ENCODE measurements around the gene TMBIM4.

TMBIM4 gene

DNA sequence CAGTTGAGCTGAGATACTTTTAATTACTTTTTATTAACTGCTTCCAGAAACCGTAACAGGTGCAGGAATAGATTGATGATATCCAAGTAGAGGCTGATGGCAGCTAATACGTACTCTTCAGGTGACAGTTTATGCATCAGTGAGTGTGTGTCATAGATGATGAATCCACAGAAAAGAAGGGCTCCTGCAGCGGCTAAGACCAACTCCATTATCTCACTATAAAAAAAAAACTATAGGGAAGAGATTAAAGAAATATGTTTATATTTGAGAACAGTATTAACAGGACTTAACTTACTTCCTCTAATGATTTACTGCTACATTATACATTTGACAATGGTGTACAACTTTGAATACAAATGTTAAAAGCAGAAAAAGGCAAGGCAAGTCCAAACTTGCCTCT is 31.9 kb downstream of the TMBIM4 start:
- no peak for DNase-seq

DNA sequence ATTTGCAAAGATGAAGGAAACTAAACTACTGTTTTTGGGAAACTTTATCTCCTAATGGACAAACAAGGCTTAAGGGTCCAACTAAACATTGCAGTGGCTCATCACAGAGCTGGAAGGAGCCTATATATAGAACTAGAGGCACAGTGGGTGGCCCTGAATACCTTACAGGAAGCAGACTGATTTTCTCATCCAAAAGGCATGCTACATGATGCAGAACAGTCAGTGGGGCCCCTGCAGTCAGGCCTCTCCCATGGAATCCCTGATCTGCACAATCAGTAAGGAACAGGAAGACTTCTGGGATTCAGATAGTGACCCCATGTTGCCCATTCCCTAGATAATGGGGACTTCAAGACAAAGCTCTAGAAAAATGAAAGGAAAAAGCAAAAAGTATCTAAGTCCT is 37.4 kb downstream of the TMBIM4 start:
- no peak for DNase-seq

DNA sequence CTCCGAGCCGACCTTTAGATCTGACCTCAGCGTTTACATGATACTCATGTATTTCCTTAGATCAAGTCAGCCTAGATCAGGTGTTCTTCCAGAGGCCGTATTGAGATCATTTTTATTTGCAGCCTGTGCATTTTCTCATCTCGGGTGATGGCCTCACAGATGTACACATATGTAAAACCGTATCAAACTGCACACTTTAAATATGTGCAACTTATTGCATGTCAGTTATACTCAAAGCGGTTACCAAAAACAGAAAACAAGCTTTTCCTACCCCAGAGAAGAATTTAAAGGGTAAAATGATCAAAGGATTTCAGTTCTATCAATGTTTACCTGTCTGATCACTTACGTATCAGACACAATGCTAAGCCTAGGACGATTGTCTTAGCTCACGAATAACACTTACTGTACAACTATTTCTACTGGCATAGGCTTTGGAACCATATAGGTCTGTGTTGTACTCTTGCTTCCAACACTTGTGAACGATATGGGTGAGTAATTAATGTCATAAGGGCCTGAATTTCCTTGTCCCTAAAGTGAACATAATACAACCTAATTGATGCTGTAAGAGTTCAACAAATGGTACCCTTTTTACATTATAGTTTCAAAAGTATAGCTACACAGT is 38.6 kb downstream of the TMBIM4 start:
- no peak for DNase-seq

DNA sequence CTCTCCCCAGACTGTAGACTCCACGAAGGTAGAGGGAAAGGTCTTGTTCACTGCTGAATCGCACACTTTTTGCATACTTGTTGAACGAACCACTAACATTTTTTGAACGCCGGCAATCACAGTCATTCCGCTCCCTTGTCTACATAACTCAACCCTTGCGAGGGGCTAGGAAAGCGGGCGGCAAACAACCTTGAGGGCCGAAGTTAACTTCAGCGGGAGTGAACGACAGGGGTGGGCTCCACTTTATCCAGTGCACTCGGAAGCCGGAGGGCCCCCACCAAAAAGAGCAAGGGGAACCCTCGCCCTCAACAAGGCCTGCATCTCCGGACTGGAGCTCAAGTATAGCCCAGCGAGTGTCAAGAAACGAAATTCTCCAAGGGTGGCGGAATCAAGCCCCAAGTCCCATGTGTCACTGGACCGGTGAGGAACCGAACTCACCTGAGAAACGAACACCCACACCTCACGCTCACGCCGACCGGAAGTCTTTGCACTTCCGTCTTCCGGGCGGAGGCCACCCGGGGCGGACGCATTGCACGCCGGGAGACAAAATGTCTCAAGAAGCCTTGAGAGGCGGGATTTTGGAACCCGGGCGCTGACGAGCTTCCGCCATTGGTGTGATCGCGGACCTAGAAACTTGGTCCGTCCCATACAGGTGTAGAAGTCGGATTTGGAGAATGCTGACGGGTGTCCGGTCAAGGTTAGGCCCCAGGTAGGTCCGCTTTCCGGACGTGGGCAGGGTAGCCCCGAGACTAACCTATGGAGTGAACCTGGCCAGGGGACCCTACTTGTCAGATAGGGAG is 39.3 kb downstream of the TMBIM4 start, which contains the start of gene LLPH:
Gene LLPH (minus strand): TSS at position 484 of the 800 bp plus-strand sequence. CDS start 1,644 bp downstream, outside the sequence.
- DNase-seq, result peak; percentile 95

DNA sequence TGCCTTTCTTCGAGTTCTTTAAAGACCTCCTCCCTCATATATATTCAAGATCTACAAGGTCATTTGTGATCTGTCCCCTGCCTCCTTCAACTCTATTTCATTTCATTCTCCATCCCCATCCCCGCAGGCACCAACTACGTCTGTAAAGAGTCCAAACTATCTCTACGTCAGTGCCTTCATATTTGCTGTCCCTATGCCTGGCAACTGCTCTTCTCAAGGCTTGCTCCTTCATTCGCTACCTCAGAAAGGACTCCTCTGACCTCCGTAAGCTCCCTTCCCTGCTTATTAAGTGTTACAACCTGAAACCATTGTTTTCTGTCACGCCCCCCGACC is 39.9 kb downstream of the TMBIM4 start:
- DNase-seq, result no peak

DNA sequence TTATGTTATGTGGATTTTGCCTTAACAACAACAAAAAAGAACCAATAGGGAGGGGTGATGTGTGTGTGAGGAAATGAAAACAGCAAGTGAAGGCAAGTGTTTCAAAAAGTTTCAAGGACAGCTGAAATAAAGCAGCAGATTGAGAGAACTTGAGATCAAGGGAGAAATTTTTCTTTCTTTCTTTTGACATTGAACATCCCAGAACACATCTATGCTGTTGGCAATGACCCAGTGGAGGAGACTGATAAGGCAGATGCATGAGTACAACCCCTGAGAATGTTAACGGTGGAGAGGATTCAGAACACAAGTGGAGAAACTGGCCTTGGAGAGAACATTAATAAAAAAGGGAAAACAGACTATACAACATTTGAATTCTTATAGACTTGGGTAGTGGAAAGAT is 42.1 kb downstream of the TMBIM4 start:
- no peak for DNase-seq

DNA sequence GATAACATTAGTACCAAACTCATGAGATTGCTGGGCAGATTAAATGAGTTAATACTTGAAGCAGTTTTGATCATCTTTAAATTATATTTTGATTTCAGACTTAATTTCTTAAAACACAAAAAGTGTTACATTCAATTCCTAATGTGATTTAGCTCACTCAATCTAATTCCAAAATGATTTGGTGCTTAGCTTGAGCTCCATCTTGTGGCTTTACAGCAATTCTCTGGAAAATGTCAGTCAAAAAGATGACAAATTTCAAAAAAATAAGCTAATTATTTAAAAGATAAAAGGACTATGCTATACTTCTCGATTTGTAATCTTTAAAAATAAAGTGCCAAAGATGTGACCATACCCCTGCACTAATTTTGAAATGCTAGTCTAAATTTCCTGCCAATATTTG is 49.3 kb downstream of the TMBIM4 start:
- DNase-seq, result no peak

DNA sequence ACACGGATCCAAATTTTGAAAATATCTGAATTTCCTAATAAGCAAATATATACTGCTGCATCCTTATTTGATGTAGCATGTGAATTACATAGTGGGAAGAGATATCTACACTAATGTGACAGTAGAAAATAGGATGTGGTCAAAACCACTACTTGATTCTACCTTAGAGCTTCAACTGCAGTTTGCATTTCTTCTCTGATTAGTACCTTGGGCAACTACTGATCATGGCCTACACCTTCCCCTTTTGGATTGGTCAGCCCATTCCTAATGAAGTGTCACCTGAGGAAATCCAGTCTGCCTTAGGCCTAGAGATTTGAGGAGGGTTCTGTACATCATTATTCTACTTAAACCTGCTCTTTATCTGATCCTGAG is 49.9 kb downstream of the TMBIM4 start:
- no peak for DNase-seq

DNA sequence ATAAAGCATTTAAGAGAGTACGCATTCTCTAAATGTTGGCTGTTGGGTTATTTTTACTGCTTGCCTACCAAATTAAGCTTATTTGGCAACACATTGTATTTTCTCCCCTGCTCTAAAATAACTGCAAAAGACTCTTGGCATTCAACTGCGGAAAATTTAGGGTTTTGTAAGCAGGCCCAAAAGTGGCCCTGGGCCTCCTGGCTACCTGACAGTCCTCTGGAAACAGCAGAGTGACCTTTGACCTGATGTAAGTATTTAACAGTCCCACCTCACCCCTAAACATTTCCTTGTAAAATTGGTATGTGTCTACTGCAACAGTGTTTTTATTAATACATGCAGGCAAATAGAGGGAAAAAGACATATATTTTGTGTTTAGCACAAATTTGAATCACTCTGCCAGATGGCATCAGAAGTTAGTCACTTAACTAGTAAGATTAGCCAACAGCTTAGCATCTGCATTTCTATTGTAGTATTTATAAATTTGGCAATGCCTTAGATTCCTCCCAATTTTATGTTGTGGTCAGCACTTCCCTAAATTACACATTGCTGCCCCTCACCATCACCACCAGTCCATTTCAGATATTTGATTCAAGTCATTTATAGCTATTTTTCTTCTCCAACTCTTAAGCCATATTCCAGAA is 50.4 kb downstream of the TMBIM4 start:
- DNase-seq, result no peak

DNA sequence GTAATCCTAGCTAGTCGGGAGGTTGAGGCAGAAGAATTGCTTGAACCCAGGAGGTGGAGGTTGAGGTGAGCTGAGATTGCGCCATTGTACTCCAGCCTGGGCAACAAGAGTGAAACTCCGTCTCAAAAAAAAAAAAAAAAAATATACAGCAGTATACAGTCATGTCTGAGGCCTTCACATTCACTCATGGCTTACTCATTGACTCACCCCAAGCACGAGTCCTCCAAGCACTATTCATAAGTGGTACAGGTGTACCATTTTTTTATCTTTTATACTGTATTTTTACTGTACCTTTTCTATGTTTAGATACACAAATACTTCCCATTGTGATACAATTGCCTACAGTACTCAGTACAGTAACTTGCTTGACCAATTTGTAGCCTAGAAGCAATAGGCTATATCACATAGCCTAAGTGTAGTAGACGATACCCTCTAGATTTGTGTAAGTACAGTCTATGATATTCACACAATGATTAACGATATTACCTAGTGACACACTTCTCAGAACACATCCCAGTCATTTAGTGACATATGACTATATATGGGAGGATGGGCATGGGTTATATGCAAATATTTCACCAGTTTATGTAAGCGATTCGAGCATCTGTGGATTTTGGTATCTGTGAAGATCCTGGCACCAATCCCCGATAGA is 51.4 kb downstream of the TMBIM4 start:
- no peak for DNase-seq

DNA sequence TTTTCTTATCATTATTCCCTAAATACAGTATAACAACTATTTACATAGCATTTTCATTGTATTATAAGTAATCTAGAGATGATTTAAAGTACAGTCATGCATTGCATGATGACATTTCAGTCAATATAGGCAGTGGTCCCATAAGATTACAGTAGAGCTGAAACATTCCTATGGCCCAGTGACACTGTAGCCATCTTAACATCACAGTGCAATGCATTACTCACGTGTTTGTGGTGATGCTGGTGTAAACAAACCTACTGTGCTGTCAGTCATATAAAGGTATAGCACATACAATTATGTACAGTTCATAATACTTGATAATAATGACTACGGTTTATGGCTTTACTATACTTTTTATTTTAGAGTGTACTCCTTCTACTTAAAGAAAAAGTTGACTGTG is 52.6 kb downstream of the TMBIM4 start:
- DNase-seq, result no peak

DNA sequence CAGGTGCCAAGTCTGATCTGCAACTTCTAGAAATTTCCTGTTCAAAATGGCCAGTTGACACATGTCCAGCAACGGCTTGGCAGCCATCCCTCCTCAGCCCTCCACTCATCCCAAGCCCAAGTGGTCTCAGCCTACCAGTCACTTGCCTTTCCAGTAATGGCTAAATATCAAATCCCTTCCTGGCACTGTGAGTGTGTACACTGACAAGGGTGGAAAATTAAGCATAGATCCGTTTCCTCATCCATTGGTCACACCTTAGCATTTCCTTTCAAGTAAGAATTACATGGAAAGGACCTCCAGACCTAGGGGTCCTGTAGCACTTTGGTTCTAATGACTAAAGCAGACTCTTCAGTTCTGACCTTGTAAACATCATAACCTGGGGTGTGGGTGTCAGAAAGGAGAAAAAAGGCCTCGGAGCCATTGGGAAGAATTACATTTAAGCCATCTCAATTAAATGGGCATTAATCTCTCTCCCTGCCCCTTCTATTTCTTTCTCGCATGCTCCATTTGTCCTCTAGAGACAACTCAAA is 54.7 kb downstream of the TMBIM4 start:
- DNase-seq, result no peak

DNA sequence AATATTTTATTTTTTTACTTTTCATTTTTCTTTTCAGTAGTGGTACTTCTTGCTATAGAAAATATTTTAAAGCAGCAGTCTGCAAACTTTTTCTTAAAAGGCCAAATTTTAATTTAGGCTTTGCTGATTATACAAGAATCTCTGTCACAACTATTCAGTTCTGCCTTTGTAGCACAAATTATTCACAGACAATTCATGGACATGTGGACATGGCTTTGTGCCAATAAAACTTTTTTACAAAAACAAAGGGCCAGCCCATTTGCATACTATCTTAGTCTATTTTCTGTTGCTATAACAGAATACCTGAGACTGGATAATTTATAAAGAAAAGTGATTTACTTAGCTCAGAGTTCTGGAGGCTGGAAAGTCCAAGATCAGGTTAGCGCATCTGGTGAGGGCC is 56.3 kb downstream of the TMBIM4 start:
- no peak for DNase-seq

DNA sequence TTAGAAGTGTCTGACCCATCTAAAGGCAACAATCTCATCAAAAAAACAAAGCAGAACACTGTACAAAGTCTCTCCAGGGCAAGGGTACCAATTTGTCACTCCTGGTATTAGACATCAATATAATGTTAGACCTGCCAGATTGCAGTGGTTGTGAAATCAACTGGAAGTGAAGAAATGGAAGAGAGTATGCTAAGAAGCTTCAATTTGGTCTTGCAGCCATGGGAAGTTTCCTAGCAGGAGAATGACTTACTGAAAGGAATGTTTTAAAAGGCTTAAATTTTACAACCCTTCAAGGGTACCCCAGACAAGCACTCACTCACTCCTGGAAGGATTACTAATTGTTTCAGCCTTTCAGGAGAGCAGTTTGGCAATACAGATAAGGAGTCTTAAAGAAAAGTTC is 58.2 kb downstream of the TMBIM4 start:
- no peak for DNase-seq

DNA sequence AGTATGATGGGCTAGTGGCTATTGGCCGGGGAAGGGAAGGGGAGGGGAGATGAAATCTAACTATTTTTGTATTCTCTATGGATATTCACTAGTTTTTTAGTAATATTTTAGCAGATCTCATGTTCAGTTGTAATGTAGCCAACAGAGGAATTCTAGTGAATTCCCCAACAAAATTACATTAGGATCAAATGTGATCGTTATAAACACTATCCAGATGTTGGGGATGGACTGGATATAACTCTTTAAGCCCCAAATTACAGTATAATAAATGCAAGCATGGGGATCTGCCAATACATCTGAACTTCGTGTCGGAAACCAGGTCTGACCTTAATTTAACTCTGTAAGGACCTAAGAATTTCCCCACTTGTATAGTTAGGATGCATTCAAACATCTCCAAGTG is 60.7 kb downstream of the TMBIM4 start:
- no peak for DNase-seq

DNA sequence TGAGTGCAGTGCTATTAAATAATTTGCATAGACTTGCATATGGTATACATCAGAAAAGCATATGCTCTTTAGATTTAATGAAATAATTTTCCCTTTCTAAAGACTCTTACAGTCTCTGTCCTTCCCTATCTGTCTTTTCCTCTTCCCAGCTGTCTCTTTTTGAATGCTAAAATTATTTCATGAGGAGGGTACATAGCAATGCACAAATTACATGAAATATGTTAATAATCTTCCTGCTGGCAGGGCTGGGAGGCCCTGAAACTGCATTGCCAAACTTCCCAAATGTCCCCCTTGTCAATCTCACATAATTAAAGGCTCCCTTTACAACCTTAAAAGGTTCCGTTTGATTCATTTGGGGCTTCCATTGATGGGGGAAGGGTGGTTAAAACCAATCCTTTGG is 61.4 kb downstream of the TMBIM4 start:
- no peak for DNase-seq

DNA sequence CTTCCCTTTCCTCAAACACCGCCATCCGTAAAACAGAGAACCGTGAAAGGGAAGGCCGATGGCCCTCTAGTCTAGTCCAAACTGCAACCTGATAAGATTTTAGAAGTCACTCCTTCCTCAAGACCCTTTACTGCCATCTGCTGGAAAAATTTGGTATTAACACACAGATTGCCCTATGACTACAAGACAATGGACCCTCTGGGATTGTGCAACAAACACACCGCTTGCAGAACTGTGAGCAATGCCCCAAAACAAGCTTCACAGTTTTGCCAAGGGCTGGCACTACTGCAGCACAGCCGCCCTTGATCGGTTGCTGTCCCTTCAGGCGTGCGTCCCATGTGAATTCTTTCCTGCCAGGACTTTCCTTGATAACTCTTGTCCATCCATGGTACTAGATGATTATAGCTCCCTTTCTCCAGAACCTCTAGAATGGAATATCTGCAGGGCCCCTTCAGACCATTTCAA is 62.3 kb downstream of the TMBIM4 start:
- DNase-seq, result peak; percentile 84

DNA sequence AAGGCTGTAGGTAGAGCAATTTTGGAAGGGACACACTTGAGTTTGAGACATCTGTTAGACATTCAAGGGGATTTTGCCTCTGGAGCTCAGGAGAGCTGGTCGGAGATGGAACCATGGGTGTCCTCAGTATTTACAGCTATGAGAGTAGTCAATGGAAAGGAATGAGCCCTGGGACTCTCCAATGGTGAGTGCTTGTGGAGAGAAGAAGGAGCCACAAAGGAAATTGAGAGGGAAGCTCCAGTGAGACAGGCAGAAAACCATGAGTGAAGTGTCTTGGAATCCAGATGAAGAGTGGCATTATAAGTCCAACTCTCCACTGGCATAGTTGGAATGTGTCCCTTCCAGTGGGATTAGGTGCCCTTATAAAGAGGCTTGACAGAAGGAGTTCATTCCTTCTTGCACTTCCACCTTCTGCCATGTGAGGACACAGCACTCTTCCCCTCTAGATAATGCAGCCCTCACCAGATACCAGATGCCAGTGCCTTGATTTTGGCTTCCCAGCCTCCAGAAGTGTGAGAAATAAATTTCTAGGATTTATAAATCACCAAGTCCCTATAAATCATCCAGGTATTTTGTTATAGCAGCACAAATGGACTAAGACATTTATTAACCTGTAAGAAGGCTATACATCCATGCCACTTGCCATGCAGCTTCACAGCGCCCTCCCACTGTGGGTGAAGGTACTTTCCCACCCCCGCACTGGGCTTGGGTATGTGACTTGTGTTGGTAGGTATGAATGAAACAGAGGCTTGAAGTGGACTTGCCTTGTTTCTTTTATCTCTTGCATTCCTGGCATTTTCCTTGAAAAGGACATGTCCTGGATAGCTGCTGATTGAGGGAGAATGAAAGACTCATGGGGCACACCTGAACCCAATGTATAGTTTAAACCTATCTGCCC is 66.5 kb downstream of the TMBIM4 start:
- DNase-seq, result no peak

DNA sequence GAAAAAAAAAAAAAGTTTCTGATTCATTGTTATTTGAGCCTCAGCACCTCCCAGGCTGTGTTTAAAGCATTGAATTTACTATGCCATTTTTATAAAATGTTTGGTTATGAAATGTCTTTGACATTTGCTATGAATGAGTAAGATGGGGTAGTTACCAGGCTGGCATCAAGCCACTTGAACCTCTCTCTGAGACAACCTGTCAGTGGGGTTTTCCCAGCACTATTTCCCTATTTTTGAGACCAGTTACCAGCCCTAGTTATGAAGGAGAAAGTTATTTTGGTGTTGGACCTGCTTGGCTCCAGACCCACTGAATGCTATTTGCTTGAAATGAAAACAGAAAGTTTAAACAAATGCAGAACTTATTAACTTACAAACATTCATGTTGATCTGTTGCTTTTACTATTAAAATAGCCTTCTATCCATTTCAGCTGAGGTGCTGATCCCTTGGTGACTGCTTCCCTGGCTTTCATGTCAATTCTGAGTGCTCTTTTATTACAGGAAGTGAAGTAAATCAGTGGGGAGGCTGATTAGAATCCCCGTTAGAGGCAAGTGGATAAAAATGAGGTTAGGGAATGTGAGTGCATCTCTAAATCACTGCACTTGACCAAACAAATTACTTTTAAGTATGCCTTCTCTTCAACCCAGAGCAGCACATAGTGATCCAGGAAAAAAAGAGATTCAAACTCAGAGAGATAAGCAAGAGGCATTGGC is 77.1 kb downstream of the TMBIM4 start:
- DNase-seq, result no peak

DNA sequence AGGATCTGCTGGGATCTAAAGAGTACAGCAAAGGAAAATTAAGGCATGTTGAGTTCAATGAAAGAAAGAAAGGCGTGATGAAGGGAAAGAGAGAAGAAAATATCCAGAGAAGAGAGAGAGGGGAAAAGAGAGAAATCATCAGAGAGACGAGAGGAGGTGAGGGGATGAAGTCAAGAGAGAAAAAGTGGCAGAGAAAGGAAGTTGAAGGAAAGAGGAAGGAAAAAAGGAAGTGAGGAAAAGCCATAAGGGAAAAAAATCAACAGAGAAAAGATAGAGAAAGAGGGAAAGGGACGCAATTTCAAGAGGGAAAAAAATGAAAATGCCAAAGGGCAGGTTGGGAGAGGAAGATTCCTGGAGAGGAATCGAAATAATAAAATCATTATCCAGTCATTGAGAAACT is 79.6 kb downstream of the TMBIM4 start:
- no peak for DNase-seq

DNA sequence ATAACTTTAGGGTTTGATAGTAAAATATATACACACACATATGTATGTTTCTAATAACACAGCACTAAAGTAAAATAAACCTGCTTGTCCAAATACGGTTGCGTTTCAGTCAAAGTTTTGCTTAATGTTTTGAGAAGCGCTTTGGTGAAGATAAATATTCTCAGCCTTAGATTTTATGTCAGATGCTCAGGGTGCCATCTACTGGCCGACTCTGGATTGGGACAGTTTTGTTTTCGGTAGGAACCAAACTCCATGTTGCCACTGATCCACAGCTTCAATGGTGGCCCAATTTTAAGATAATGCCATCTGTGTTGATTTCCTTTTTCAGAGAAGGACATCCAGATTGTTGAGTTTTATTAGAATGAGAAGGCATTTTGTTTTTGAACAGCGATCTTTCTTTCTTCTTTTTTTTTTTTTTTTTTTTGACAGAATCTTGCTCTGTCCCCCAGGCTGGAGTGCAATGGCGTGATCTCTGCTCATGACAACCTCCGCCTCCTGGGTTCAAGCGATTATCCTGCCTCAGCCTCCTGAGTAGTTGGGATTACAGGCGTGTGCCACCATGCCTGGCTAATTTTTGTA is 82.3 kb downstream of the TMBIM4 start:
- DNase-seq, result peak; percentile 29
